ENCODE results near the gene MARCKSL1.
"Not testable (repeated sequence)": the region's sequence is repeated elsewhere in the genome, so short reads cannot be mapped to it uniquely, and the experiment has no call there.

The MARCKSL1 gene

DNA sequence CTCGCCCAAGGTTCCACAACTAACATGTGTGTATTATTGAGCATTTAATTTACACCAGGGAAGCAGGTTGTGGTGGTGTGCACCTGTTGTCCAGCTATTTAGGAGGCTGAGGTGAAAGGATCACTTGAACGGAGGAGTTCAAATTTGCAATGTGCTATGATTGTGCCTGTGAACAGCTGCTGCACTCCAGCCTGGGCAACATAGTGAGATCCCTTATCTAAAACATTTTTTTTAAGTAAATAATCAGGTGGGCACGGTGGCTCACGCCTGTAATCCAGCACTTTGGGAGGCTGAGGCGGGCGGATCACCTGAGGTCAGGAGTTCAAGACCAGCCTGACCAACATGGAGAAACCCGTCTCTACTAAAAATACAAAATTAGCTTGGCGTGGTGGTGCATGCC lies 51.3 kb downstream of the MARCKSL1 start:
- not testable (repeated sequence) for DNase-seq

Measured in fibroblast of skin of right quadriceps (primary cell).